Sigmoid colon (tissue), 7 donors: ENCODE data around the gene PRICKLE3. TPM values are rescaled to one million over a fixed set of nuclear protein-coding genes. Genes with fewer than 3 reads are reported as not detected.

Source experiments
- DNase-seq: peaks from one replicate; pipeline ENCODE4 v3.0.0-alpha.2; 2019
- H3K27ac ChIP-seq, 4 donors: fragments of 200-600 bp; sonication (generic); one replicate each; pipeline ENCODE4 v1.5.1; 2016 to 2019; ENCODE audit warnings: mild to moderate bottlenecking in 1 of 4
- H3K27me3 ChIP-seq, 3 donors: fragments of 200-600 bp; sonication (generic); one replicate each; pipeline ENCODE4 v1.5.1; 2019; ENCODE audit warnings: mild to moderate bottlenecking in 1 of 3
- H3K36me3 ChIP-seq, 4 donors: fragments of 200-600 bp; sonication (generic); one replicate each; pipeline ENCODE4 v1.5.1; 2016 to 2019
- H3K4me1 ChIP-seq, 4 donors: fragments of 200-600 bp; sonication (generic); one replicate each; pipeline ENCODE4 v1.5.1; 2017 to 2019
- H3K4me3 ChIP-seq, 4 donors: fragments of 200-600 bp; sonication (generic); one replicate each; pipeline ENCODE4 v1.5.1; 2017 to 2019; ENCODE audit warnings: mild to moderate bottlenecking in 2 of 4, moderate library complexity in 1 of 4
- H3K9me3 ChIP-seq, 4 donors: fragments of 200-600 bp in 3 of 4; sonication (generic) in 3 of 4; one replicate each; pipeline versions ENCODE4 v1.5.1 to v1.6.1; 2013 to 2019
- CTCF ChIP-seq, 4 experiments: fragments of 450-650 bp in 3 of 4; fragments of 200-600 bp in 1 of 4; IDR thresholded peaks; one replicate each; pipeline ENCODE4 v1.5.1; 2016 to 2019; ENCODE audit warnings: antibody characterized with exemption in 4 of 4, mild to moderate bottlenecking in 3 of 4, moderate library complexity in 2 of 4
- EP300 ChIP-seq, 4 donors: sonication (generic); formaldehyde crosslinking; IDR thresholded peaks; one replicate each; pipeline ENCODE4 v1.6.1; 2017; ENCODE audit warnings: antibody characterized with exemption in 4 of 4
- POLR2A ChIP-seq, 2 donors: fragments of 450-650 bp; IDR thresholded peaks; one replicate each; pipeline ENCODE4 v1.6.1; 2016; ENCODE audit warnings: antibody characterized with exemption in 2 of 2, mild to moderate bottlenecking in 2 of 2, moderate library complexity in 2 of 2
- POLR2AphosphoS5 ChIP-seq, 4 donors: sonication (generic); formaldehyde crosslinking; IDR thresholded peaks; one replicate each; pipeline ENCODE4 v1.6.1; 2017; ENCODE audit warnings: antibody characterized with exemption in 4 of 4
- WGBS, 2 donors: extraction: QIAGEN DNeasy Blood & Tissue Kit; methylation state at CpG; one replicate each; pipeline ENCODE4 v1.1.7; 2013; 5-methylcytosine and 5-hydroxymethylcytosine counted together
- intact Hi-C: fragments of 100-400 bp; cut with DNase I; formaldehyde crosslinking; loops from one replicate; pipeline ENCODE4 v1.15.1; 2023
- polyA plus RNA-seq, 3 donors: library from polyadenylated mRNA; stranded (reverse); fragments of 200-250 nt; gene quantifications; one replicate each; pipeline ENCODE4 v1.2.3, GENCODE V29; 2013
- total RNA-seq, 4 donors: library from RNA; depleted of rRNA; stranded (reverse); fragments of >200 nt; gene quantifications; one replicate each; pipeline ENCODE4 v1.1.0, GENCODE V29; 2016
- donor health status: healthy with polysubstance abuse.
- donor health status: Bipolar disorder and iron deficiency.
- donor health status: healthy.

Gene PRICKLE3
- total and polyA plus RNA-seq, 7 donors: 4.8 to 13.0 (median 8.9) TPM

DNA sequence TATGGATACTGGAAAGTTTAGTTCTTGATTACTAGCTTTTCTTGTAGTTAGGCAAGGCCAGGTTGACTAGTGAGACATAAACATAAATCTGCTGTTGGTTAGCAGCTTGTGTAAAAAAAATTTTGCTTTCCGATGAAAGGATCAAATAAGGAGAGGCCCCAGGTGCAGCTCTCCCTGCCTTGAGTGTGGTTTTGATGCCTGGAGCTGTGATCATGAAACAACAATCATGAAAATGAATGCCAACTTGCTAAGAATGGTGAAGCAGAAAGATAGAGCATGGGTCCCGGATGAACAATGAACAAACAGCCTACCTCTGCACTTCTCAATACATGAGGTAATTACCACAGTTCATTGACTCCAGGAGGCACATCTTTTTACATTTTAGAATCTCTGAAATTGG lies 28.2 kb upstream of the PRICKLE3 start:
- no peaks in the 10 kb centered on the region for H3K4me1 ChIP-seq
- H3K36me3 ChIP-seq: no peaks in the 10 kb centered on the region
- no peak overlapping the region for H3K27ac ChIP-seq
- no peaks in the 10 kb centered on the region for H3K27me3 ChIP-seq
- TF ChIP-seq EP300 (IDR thresholded peaks at IDR 0.05): no peak
- 75 to 85% methylated on average over 2 of the region's 2 CpGs for WGBS, 2 donors
- no peak overlapping the region for H3K4me3 ChIP-seq
- H3K9me3 ChIP-seq: no peaks in the 10 kb centered on the region
- no peak for DNase-seq
- intact Hi-C loops: no loop called here

DNA sequence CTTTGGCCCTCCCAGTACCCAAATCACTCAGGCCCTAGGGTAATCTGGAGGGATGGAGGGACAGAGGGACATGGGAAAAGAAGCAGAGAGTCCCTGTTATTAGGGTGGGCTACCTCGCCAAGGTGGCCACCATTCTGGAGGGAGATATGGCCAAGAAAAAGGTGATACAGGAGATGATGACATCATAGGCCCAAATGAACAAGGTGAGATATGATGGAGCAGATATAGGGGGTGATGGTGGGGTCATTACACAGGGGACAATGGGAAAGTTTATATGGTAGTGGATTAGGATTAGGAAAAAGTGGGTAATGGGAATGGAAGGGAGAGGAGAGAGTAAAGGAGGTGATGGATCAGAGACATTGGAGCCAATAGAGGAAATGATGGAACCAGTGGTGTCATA lies 26.7 kb upstream of the PRICKLE3 start:
- Histone ChIP-seq H3K4me1 (no peaks in the 10 kb centered on the region), H3K27ac (no peak overlapping the region), H3K27me3 (no peaks in the 10 kb centered on the region), H3K9me3 (no peaks in the 10 kb centered on the region), H3K36me3 (no peaks in the 10 kb centered on the region), H3K4me3 (no peak overlapping the region)
- no peak for DNase-seq
- 83 to 84% methylated on average over 1 of the region's 1 CpG for WGBS, 2 donors
- intact Hi-C loops: no loop called here
- TF ChIP-seq CTCF (IDR thresholded peaks at IDR 0.05): no peak
- no peak for TF ChIP-seq POLR2A (IDR thresholded peaks at IDR 0.05)
- TF ChIP-seq EP300 (IDR thresholded peaks at IDR 0.05): no peak
- no peak for TF ChIP-seq POLR2AphosphoS5 (IDR thresholded peaks at IDR 0.05)

DNA sequence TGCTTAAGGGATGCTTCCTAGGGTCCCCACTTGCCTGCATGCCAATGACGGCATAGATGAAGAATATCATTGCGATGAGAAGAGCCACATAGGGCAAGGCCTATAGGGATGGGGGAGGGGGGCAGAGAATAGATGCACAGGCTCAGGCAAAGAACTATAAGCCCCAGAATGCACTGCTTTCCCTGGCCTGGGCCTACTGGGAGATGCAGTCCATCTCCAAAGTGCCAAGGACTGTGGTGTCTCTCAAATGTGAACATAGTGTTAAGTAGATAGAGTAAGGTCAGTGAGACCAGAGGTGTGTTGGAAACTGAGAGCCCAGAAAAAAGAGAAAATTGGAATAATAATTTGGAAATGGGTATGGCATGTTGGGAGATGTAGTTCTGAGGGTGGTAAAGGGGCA lies 26.0 kb upstream of the PRICKLE3 start:
- WGBS, 2 donors: 89 to 93% methylated on average over 2 of the region's 2 CpGs
- H3K36me3 ChIP-seq: no peaks in the 10 kb centered on the region
- no peak overlapping the region for H3K27ac ChIP-seq
- no peaks in the 10 kb centered on the region for H3K9me3 ChIP-seq
- H3K4me1 ChIP-seq: no peaks in the 10 kb centered on the region
- intact Hi-C loops: no loop called here
- H3K27me3 ChIP-seq: no peaks in the 10 kb centered on the region
- no peak for TF ChIP-seq CTCF (IDR thresholded peaks at IDR 0.05)
- H3K4me3 ChIP-seq: no peak overlapping the region
- DNase-seq: no peak

GRCh38 chrX:49211074-49211473 lies 24.9 kb upstream of the PRICKLE3 start:
- 87 to 88% methylated on average over 9 of the region's 9 CpGs for WGBS, 2 donors
- H3K4me3 ChIP-seq: no peak overlapping the region
- TF ChIP-seq POLR2A (IDR thresholded peaks at IDR 0.05) (no peak), EP300 (IDR thresholded peaks at IDR 0.05) (no peak), POLR2AphosphoS5 (IDR thresholded peaks at IDR 0.05) (no peak), CTCF (IDR thresholded peaks at IDR 0.05) (no peak)
- H3K9me3 ChIP-seq: no peaks in the 10 kb centered on the region
- no peaks in the 10 kb centered on the region for H3K27me3 ChIP-seq
- H3K4me1 ChIP-seq: no peaks in the 10 kb centered on the region
- H3K27ac ChIP-seq: no peak overlapping the region
- intact Hi-C loops: no loop called here
- no peaks in the 10 kb centered on the region for H3K36me3 ChIP-seq
- no peak for DNase-seq

- H3K27ac ChIP-seq: no peak overlapping the region
- DNase-seq: no peak
- H3K9me3 ChIP-seq: no peaks in the 10 kb centered on the region
- no peak for TF ChIP-seq EP300 (IDR thresholded peaks at IDR 0.05)
- TF ChIP-seq CTCF (IDR thresholded peaks at IDR 0.05): no peak
- TF ChIP-seq POLR2AphosphoS5 (IDR thresholded peaks at IDR 0.05): no peak
- no peak for TF ChIP-seq POLR2A (IDR thresholded peaks at IDR 0.05)
- H3K4me3 ChIP-seq: no peak overlapping the region
- H3K4me1 ChIP-seq: no peaks in the 10 kb centered on the region
- H3K36me3 ChIP-seq: no peaks in the 10 kb centered on the region
- intact Hi-C loops: no loop called here
- 79 to 88% methylated on average over 8 of the region's 8 CpGs for WGBS, 2 donors
- no peaks in the 10 kb centered on the region for H3K27me3 ChIP-seq
These were observed 24.2 kb upstream of the PRICKLE3 start for GRCh38 chrX:49210406-49210805.
